ENCODE results near the gene SERPINC1.

GRCh38 chr1:173870252-173871075, 46.7 kb downstream of the SERPINC1 start:
- TF ChIP-seq CTCF (IDR thresholded peaks at IDR 0.05; ENCODE audit: insufficient read depth, low read depth, low read length) = no peak
- TF ChIP-seq EZH2 (IDR thresholded peaks at IDR 0.05; ENCODE audit: insufficient read depth, low read length) = no peak
